OCI-LY1 (cell line): ENCODE measurements around the gene PLPP1.

Experiments used
- H2AFZ ChIP-seq: fragments of 200-600 bp; sonication (generic), shearing (Covaris generic); 2 replicates; pipeline ENCODE4 v1.6.0; 2014; ENCODE audit warnings: antibody characterized with exemption, mild to moderate bottlenecking, low read length
- H3F3A ChIP-seq: fragments of 200-600 bp; sonication (generic), shearing (Covaris generic); 2 replicates; pipeline ENCODE4 v1.6.0; 2014; ENCODE audit warnings: mild to moderate bottlenecking, antibody characterized with exemption, low read length, moderate library complexity; ENCODE audit not compliant: insufficient read depth
- H3K27ac ChIP-seq: fragments of 200-600 bp; sonication (generic); 2 replicates; pipeline ENCODE4 v1.5.1; 2014; ENCODE audit warnings: low read length, mixed run types, mild to moderate bottlenecking, low read depth; ENCODE audit not compliant: poor library complexity, severe bottlenecking
- H3K27me3 ChIP-seq: fragments of 200-600 bp; sonication (generic); 2 replicates; pipeline ENCODE4 v1.6.0; 2014; ENCODE audit warnings: antibody characterized with exemption, mild to moderate bottlenecking, low read length, moderate library complexity; ENCODE audit not compliant: insufficient read depth
- H3K36me3 ChIP-seq: fragments of 200-600 bp; sonication (generic); 2 replicates; pipeline ENCODE4 v1.6.1; 2014; ENCODE audit warnings: mild to moderate bottlenecking, antibody characterized with exemption, low read length, moderate library complexity, mixed read lengths; ENCODE audit not compliant: insufficient read depth
- H3K4me1 ChIP-seq: fragments of 200-600 bp; sonication (generic); 2 replicates; pipeline ENCODE4 v1.5.1; 2014; ENCODE audit warnings: mild to moderate bottlenecking, low read length, moderate library complexity; ENCODE audit not compliant: insufficient read depth, severe bottlenecking
- H3K4me2 ChIP-seq: fragments of 200-600 bp; sonication (generic), shearing (Covaris generic); 2 replicates; pipeline ENCODE4 v1.6.1; 2014; ENCODE audit warnings: low read length
- H3K4me3 ChIP-seq: fragments of 200-600 bp; sonication (generic); 2 replicates; pipeline ENCODE4 v1.5.1; 2014; ENCODE audit warnings: low read length, low read depth, mild to moderate bottlenecking, mixed read lengths; ENCODE audit not compliant: poor library complexity, severe bottlenecking
- H3K79me2 ChIP-seq: fragments of 200-600 bp; shearing (Covaris generic); 2 replicates; pipeline ENCODE4 v1.6.1; 2016; ENCODE audit warnings: mixed run types, low read length, mixed read lengths; ENCODE audit not compliant: insufficient read depth
- H3K9ac ChIP-seq: fragments of 200-600 bp; sonication (generic), shearing (Covaris generic); 2 replicates; pipeline ENCODE4 v1.6.1; 2014; ENCODE audit warnings: mild to moderate bottlenecking, low read length, mixed read lengths
- H3K9me2 ChIP-seq: fragments of 200-600 bp; sonication (generic), shearing (Covaris generic); 2 replicates; pipeline ENCODE4 v1.6.1; 2014; ENCODE audit warnings: low read depth, mild to moderate bottlenecking, low read length, mixed read lengths
- H3K9me3 ChIP-seq: fragments of 200-600 bp; shearing (Covaris generic); 2 replicates; pipeline ENCODE4 v1.6.1; 2014; ENCODE audit warnings: low read length, mixed read lengths
- H4K20me1 ChIP-seq: fragments of 200-600 bp; sonication (generic), shearing (Covaris generic); 2 replicates; pipeline ENCODE4 v1.6.0; 2016; ENCODE audit warnings: mild to moderate bottlenecking, low read length; ENCODE audit not compliant: insufficient read depth
- EZH2 ChIP-seq: fragments of 200-600 bp; sonication (generic), shearing (Covaris generic); IDR thresholded peaks from 2 replicates; pipeline ENCODE4 v1.8.0; 2017; ENCODE audit warnings: borderline replicate concordance, mixed run types, mild to moderate bottlenecking, antibody characterized with exemption, low read length, moderate library complexity, mixed read lengths
- TF ChIP-seq, protein P1 (sequence below): fragments of 200-600 bp; sonication (generic), shearing (Covaris generic); IDR thresholded peaks from 2 replicates; pipeline ENCODE4 v1.5.1; 2017; ENCODE audit warnings: mild to moderate bottlenecking, antibody characterized with exemption, low read length, moderate library complexity, mixed read lengths

Gene PLPP1

DNA sequence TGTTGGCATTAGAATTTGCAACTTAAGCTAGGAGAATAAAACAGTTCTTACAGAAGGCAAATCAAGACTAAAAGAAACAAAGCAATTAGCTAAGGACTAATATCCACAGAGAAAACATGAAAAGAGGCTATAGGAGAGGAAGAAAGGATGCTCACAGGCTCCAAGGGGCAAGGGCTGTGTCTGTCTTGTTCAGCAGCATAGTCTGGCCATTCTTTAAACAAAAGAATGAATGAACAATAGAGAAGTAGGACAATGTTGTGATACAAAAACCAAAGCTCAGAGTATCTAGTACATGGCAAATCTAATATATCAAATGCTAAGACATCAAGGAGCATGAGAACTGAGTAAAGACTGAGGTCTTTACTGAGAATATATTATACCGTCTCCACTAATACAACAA lies 39.5 kb downstream of the PLPP1 start:
- Histone ChIP-seq H3K4me1 (no peaks in the 10 kb centered on the region), H3K27me3 (no peaks in the 10 kb centered on the region), H3K9ac (no peak overlapping the region), H3K9me3 (no peaks in the 10 kb centered on the region), H4K20me1 (no peaks in the 10 kb centered on the region), H3K4me2 (no peak overlapping the region), H3F3A (no peaks in the 10 kb centered on the region), H3K36me3 (no peaks in the 10 kb centered on the region), H3K9me2 (no peaks in the 10 kb centered on the region), H2AFZ (no peak overlapping the region), H3K4me3 (no peak overlapping the region), H3K27ac (no peak overlapping the region), H3K79me2 (no peaks in the 10 kb centered on the region)
- no peak for TF ChIP-seq EZH2
- TF ChIP-seq, protein P1, sequence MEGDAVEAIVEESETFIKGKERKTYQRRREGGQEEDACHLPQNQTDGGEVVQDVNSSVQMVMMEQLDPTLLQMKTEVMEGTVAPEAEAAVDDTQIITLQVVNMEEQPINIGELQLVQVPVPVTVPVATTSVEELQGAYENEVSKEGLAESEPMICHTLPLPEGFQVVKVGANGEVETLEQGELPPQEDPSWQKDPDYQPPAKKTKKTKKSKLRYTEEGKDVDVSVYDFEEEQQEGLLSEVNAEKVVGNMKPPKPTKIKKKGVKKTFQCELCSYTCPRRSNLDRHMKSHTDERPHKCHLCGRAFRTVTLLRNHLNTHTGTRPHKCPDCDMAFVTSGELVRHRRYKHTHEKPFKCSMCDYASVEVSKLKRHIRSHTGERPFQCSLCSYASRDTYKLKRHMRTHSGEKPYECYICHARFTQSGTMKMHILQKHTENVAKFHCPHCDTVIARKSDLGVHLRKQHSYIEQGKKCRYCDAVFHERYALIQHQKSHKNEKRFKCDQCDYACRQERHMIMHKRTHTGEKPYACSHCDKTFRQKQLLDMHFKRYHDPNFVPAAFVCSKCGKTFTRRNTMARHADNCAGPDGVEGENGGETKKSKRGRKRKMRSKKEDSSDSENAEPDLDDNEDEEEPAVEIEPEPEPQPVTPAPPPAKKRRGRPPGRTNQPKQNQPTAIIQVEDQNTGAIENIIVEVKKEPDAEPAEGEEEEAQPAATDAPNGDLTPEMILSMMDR = no peak

DNA sequence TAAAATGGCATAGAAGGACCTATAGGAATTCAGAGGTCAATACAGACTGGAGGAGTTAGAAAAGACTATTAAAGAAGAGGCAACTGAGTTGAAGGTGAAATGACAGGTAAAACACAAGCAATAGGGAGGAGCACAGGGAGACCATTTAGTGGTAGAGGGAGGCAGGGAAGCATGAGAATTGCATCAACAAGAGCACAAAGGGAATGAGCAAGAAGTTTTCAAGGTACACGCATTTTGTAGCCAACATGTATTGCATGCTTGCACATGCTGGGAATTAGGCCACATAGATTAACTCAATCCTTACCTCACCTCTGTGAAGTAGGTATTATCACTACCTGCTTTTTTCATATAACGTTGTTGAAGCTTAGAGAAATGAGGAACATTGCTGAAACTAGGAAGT lies 42.3 kb downstream of the PLPP1 start:
- H3K27me3 ChIP-seq = no peaks in the 10 kb centered on the region
- H3K9me2 ChIP-seq = no peaks in the 10 kb centered on the region
- no peak overlapping the region for H3K9ac ChIP-seq
- H3K79me2 ChIP-seq = no peaks in the 10 kb centered on the region
- H3K27ac ChIP-seq = no peak overlapping the region
- H3K36me3 ChIP-seq = no peaks in the 10 kb centered on the region
- no peak overlapping the region for H3K4me3 ChIP-seq
- H3K4me2 ChIP-seq = no peak overlapping the region
- no peaks in the 10 kb centered on the region for H3K9me3 ChIP-seq
- TF ChIP-seq, protein P1 = no peak
- no peak for TF ChIP-seq EZH2
- no peaks in the 10 kb centered on the region for H3K4me1 ChIP-seq
- no peaks in the 10 kb centered on the region for H4K20me1 ChIP-seq
- no peaks in the 10 kb centered on the region for H3F3A ChIP-seq
- no peak overlapping the region for H2AFZ ChIP-seq

DNA sequence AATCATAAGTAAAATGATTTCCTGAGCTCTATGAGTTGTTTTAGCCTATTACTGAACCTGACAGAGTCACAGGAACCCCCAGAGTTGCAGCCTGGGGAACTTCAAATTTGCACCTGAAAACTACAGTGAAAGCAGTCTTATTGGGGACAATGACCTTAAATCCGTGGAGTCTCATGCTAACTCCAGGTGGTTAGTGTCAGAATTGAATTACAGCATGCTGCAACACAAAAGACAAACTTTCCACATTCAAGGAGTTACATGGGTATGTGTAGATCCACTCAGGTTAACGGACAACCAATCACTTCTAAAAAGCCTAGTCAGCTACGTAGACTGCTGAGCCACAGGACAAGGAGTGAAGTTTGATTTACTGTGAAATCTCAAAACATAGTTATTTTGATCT lies 49.7 kb downstream of the PLPP1 start:
- Histone ChIP-seq H3K79me2 (no peaks in the 10 kb centered on the region), H2AFZ (no peak overlapping the region), H3F3A (no peaks in the 10 kb centered on the region), H3K4me3 (no peak overlapping the region), H4K20me1 (no peaks in the 10 kb centered on the region), H3K9me2 (no peaks in the 10 kb centered on the region), H3K36me3 (no peaks in the 10 kb centered on the region), H3K4me1 (no peaks in the 10 kb centered on the region), H3K27ac (no peak overlapping the region), H3K27me3 (no peaks in the 10 kb centered on the region), H3K9me3 (no peaks in the 10 kb centered on the region), H3K9ac (no peak overlapping the region), H3K4me2 (no peak overlapping the region)
- TF ChIP-seq, protein P1 = no peak
- TF ChIP-seq EZH2 = no peak
